Prostate gland (tissue), 2 donors: ENCODE data around the gene UGT1A3. TPM values are rescaled to one million over a fixed set of nuclear protein-coding genes. Genes with fewer than 3 reads are reported as not detected.

ENCODE experiments used
- DNase-seq: peaks from one replicate; pipeline ENCODE4 v3.0.0-alpha.2; 2019; ENCODE audit warnings: low spot score
- H3K27ac ChIP-seq, 2 donors: fragments of 200-600 bp; sonication (generic); 2 replicates each; pipeline ENCODE4 v1.5.1; 2017 to 2019
- H3K27me3 ChIP-seq: fragments of 200-600 bp; sonication (generic); replicated peaks from 2 replicates; pipeline ENCODE4 v1.5.1; 2019; ENCODE audit not compliant: insufficient read depth
- H3K36me3 ChIP-seq, 2 donors: fragments of 200-600 bp; sonication (generic); 1 replicate in 1 of 2; 2 replicates in 1 of 2; pipeline versions ENCODE4 v1.5.1 to v1.8.1; 2017 to 2019
- H3K4me1 ChIP-seq: fragments of 200-600 bp; sonication (generic); replicated peaks from 2 replicates; pipeline ENCODE4 v1.5.1; 2019
- H3K4me3 ChIP-seq, 2 donors: fragments of 200-600 bp; sonication (generic); 2 replicates each; pipeline ENCODE4 v1.5.1; 2017 to 2019
- H3K9me3 ChIP-seq: fragments of 200-600 bp; sonication (generic); 2 replicates; pipeline ENCODE4 v1.5.1; 2017
- CTCF ChIP-seq, 4 experiments: fragments of 200-600 bp in 2 of 4; fragments of 450-650 bp in 2 of 4; sonication (generic) in 2 of 4; IDR thresholded peaks; 1 replicate in 3 of 4; 2 replicates in 1 of 4; pipeline ENCODE4 v1.5.1; 2016 to 2019; ENCODE audit warnings: antibody characterized with exemption in 4 of 4, mild to moderate bottlenecking in 2 of 4, moderate library complexity in 2 of 4
- POLR2A ChIP-seq: fragments of 450-650 bp; IDR thresholded peaks from one replicate; pipeline ENCODE4 v1.6.1; 2016; ENCODE audit warnings: antibody characterized with exemption, mild to moderate bottlenecking
- POLR2AphosphoS5 ChIP-seq: sonication (generic); formaldehyde crosslinking; IDR thresholded peaks from one replicate; pipeline ENCODE4 v1.6.1; 2017; ENCODE audit warnings: antibody characterized with exemption
- WGBS: methylation state at CpG from one replicate; pipeline ENCODE4 v1.1.5; 2018; 5-methylcytosine and 5-hydroxymethylcytosine counted together
- intact Hi-C: fragments of 100-400 bp; cut with DNase I; formaldehyde crosslinking; loops from one replicate; pipeline ENCODE4 v1.14.2; 2022
- total RNA-seq, 2 donors: library from RNA; depleted of rRNA; stranded (reverse); fragments of >200 nt; gene quantifications; one replicate each; pipeline ENCODE4 v1.1.0, GENCODE V29; 2016

The UGT1A3 gene
- total RNA-seq, 2 donors from 2014 or later = 0.64 TPM; not detected in 1

GRCh38 chr2:233803292-233803911, 74.6 kb downstream of the UGT1A3 start:
- DNase-seq = no peak
- WGBS = 85% methylated on average over 2 of the region's 2 CpGs

GRCh38 chr2:233803994-233804393, 75.2 kb downstream of the UGT1A3 start:
- WGBS = 80% methylated on average over 8 of the region's 8 CpGs
- Histone ChIP-seq H3K9me3 (no peaks in the 10 kb centered on the region), H3K4me1 (no peaks in the 10 kb centered on the region), H3K27ac (no peak overlapping the region), H3K27me3 (no peaks in the 10 kb centered on the region), H3K4me3 (no peak overlapping the region), H3K36me3 (no peaks in the 10 kb centered on the region)
- TF ChIP-seq CTCF (IDR thresholded peaks at IDR 0.05) = no peak
- no peak for TF ChIP-seq POLR2AphosphoS5
- TF ChIP-seq POLR2A = no peak
- no peak for DNase-seq
- intact Hi-C loops = no loop called here

More at GRCh38 chr2:233803292-233803911, 74.6 kb downstream of the UGT1A3 start:
- no peaks in the 10 kb centered on the region for H3K36me3 ChIP-seq
- no peak overlapping the region for H3K4me3 ChIP-seq
- H3K27me3 ChIP-seq = no peaks in the 10 kb centered on the region
- TF ChIP-seq CTCF (IDR thresholded peaks at IDR 0.05) = no peak
- TF ChIP-seq POLR2A = no peak
- no peak for TF ChIP-seq POLR2AphosphoS5
- intact Hi-C loops = no loop called here
- no peak overlapping the region for H3K27ac ChIP-seq
- no peaks in the 10 kb centered on the region for H3K4me1 ChIP-seq
- H3K9me3 ChIP-seq = no peaks in the 10 kb centered on the region

- Histone ChIP-seq H3K27ac (no peak overlapping the region), H3K4me1 (no peaks in the 10 kb centered on the region), H3K4me3 (no peak overlapping the region), H3K9me3 (no peaks in the 10 kb centered on the region), H3K36me3 (no peaks in the 10 kb centered on the region), H3K27me3 (no peaks in the 10 kb centered on the region)
- no peak for DNase-seq
- WGBS = 78% methylated on average over 12 of the region's 12 CpGs
- TF ChIP-seq CTCF (IDR thresholded peaks at IDR 0.05) (no peak), POLR2A (no peak), POLR2AphosphoS5 (no peak)
- intact Hi-C loops = no loop called here
These were observed 78.5 kb downstream of the UGT1A3 start for GRCh38 chr2:233807215-233807865.

- TF ChIP-seq CTCF (IDR thresholded peaks at IDR 0.05) (no peak), POLR2AphosphoS5 (no peak), POLR2A (no peak)
- Histone ChIP-seq H3K4me1 (no peaks in the 10 kb centered on the region), H3K9me3 (no peaks in the 10 kb centered on the region), H3K27me3 (no peaks in the 10 kb centered on the region), H3K36me3 (no peaks in the 10 kb centered on the region), H3K4me3 (no peak overlapping the region), H3K27ac (no peak overlapping the region)
- 75% methylated on average over 10 of the region's 10 CpGs for WGBS
- no peak for DNase-seq
- intact Hi-C loops = no loop called here
These were observed 79.4 kb downstream of the UGT1A3 start for GRCh38 chr2:233807966-233808935.
